GM12878 (cell line): ENCODE data around the gene OR6M1.

Experiments used
- CTCF ChIP-seq, 3 experiments: IDR thresholded peaks in 2 of 3; conservative IDR thresholded peaks in 1 of 3; 2 replicates each; pipeline ENCODE4 v1.5.1; 2011; ENCODE audit warnings: low read depth in 3 of 3, low read length in 3 of 3, mild to moderate bottlenecking in 3 of 3, control low read depth in 2 of 3, moderate library complexity in 2 of 3, inconsistent platforms in 1 of 3, mixed read lengths in 1 of 3; ENCODE audit not compliant: control insufficient read depth in 2 of 3, insufficient read depth in 1 of 3; ENCODE audit errors: extremely low read depth in 1 of 3
- JUND ChIP-seq: IDR thresholded peaks from 2 replicates; pipeline ENCODE4 v1.6.1; 2012; ENCODE audit warnings: low read depth, mild to moderate bottlenecking, low read length, improper control_type of control experiment, moderate library complexity
- SMC3 ChIP-seq: IDR thresholded peaks from 2 replicates; pipeline ENCODE4 v1.6.1; 2011; ENCODE audit warnings: low read length, improper control_type of control experiment, borderline replicate concordance
- TF ChIP-seq, protein P1 (sequence below): fragments of 450-650 bp; IDR thresholded peaks from 2 replicates; pipeline ENCODE4 v1.6.1; 2017; ENCODE audit warnings: mild to moderate bottlenecking, low read depth, inconsistent platforms; ENCODE audit not compliant: poor library complexity, severe bottlenecking

DNA sequence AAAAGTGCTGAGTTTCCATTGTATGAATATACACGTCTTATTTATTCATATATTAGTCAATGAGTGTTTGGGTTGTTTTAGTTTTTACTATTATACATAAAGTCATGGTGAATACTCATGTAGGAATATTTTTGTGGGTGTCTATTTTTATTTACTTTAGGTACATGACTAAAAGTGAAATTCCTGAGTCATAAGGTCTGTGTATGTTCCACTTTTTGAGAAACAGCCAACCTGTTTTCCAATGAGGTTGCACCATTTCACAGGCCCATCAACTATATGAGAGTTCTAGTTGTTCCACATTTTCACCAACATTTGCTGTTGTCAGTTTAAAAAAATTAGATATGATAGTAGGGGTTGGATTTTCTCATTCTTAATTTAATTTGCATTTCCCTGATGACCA lies 45.3 kb downstream of the OR6M1 start:
- TF ChIP-seq, protein P1, sequence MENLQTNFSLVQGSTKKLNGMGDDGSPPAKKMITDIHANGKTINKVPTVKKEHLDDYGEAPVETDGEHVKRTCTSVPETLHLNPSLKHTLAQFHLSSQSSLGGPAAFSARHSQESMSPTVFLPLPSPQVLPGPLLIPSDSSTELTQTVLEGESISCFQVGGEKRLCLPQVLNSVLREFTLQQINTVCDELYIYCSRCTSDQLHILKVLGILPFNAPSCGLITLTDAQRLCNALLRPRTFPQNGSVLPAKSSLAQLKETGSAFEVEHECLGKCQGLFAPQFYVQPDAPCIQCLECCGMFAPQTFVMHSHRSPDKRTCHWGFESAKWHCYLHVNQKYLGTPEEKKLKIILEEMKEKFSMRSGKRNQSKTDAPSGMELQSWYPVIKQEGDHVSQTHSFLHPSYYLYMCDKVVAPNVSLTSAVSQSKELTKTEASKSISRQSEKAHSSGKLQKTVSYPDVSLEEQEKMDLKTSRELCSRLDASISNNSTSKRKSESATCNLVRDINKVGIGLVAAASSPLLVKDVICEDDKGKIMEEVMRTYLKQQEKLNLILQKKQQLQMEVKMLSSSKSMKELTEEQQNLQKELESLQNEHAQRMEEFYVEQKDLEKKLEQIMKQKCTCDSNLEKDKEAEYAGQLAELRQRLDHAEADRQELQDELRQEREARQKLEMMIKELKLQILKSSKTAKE: no peak
- TF ChIP-seq JUND (no peak), CTCF (IDR thresholded peaks at IDR 0.05 in 2 of 3, conservative IDR thresholded peaks at IDR 0.05 in 1 of 3; ENCODE audit: control insufficient read depth in 2 of 3, extremely low read depth in 1 of 3, insufficient read depth in 1 of 3, low read depth in 3 of 3, low read length in 3 of 3) (no peak), SMC3 (no peak)
